Neural cell (in vitro differentiated cells): ENCODE measurements around the gene FAM107B. TPM values are rescaled to one million over a fixed set of nuclear protein-coding genes. Genes with fewer than 3 reads are reported as not detected.

Source experiments
- H2AFZ ChIP-seq: fragments of 200-600, 300-800 bp; sonication (generic), shearing (Covaris generic); 2 replicates; pipeline ENCODE4 v1.6.0; 2014; ENCODE audit warnings: low read depth, mild to moderate bottlenecking, antibody characterized with exemption, low read length, moderate library complexity
- H3F3A ChIP-seq: fragments of 200-600 bp; shearing (Covaris generic); 2 replicates; pipeline ENCODE4 v1.6.1; 2016; ENCODE audit warnings: mild to moderate bottlenecking, moderate library complexity, mixed read lengths, antibody characterized with exemption, low read length; ENCODE audit not compliant: insufficient read depth, poor library complexity, severe bottlenecking
- H3K27ac ChIP-seq: fragments of 200-600, 300-800 bp; sonication (generic), shearing (Covaris generic); 2 replicates; pipeline ENCODE4 v1.5.1; 2014; ENCODE audit warnings: mild to moderate bottlenecking, low read length, moderate library complexity
- H3K27me3 ChIP-seq: fragments of 300-800, 200-600 bp; sonication (generic), shearing (Covaris generic); 2 replicates; pipeline ENCODE4 v1.6.0; 2014; ENCODE audit warnings: mild to moderate bottlenecking, low read depth, low read length, moderate library complexity; ENCODE audit not compliant: insufficient read depth
- H3K36me3 ChIP-seq: fragments of 300-800, 200-600 bp; sonication (generic), shearing (Covaris generic); 2 replicates; pipeline ENCODE4 v1.5.1; 2014; ENCODE audit warnings: mild to moderate bottlenecking, antibody characterized with exemption, low read length, moderate library complexity; ENCODE audit not compliant: insufficient read depth
- H3K4me2 ChIP-seq: fragments of 300-800, 200-600 bp; sonication (generic), shearing (Covaris generic); 2 replicates; pipeline ENCODE4 v1.6.0; 2014; ENCODE audit warnings: mild to moderate bottlenecking, low read length
- H3K4me3 ChIP-seq: fragments of 300-800, 200-600 bp; sonication (generic), shearing (Covaris generic); 2 replicates; pipeline ENCODE4 v1.5.1; 2014; ENCODE audit warnings: mild to moderate bottlenecking, low read length, moderate library complexity
- H3K79me2 ChIP-seq: fragments of 200-600 bp; shearing (Covaris generic); replicated peaks from 2 replicates; pipeline ENCODE4 v1.6.0; 2014; ENCODE audit warnings: mild to moderate bottlenecking, low read length, moderate library complexity; ENCODE audit not compliant: insufficient read depth
- H3K9ac ChIP-seq: fragments of 300-800, 200-600 bp; sonication (generic), shearing (Covaris generic); 2 replicates; pipeline ENCODE4 v1.6.1; 2016; ENCODE audit warnings: mild to moderate bottlenecking, low read length, mixed read lengths
- H3K9me2 ChIP-seq: fragments of 200-600 bp; shearing (Covaris generic); 2 replicates; pipeline ENCODE4 v1.6.1; 2016; ENCODE audit warnings: mild to moderate bottlenecking, low read length, mixed read lengths; ENCODE audit not compliant: insufficient read depth
- H3K9me3 ChIP-seq: fragments of 200-600, 300-800 bp; sonication (generic), shearing (Covaris generic); 2 replicates; pipeline ENCODE4 v1.6.1; 2016; ENCODE audit warnings: mild to moderate bottlenecking, mixed run types, low read length, moderate library complexity, mixed read lengths
- H4K20me1 ChIP-seq: fragments of 200-600 bp; shearing (Covaris generic); 2 replicates; pipeline ENCODE4 v1.6.1; 2016; ENCODE audit warnings: mild to moderate bottlenecking, mixed run types; ENCODE audit not compliant: insufficient read depth
- CTCF ChIP-seq: fragments of 450-650 bp; IDR thresholded peaks from 2 replicates; pipeline ENCODE4 v1.5.1; 2014; ENCODE audit warnings: antibody characterized with exemption, mild to moderate bottlenecking, moderate library complexity; ENCODE audit not compliant: poor library complexity, severe bottlenecking
- EP300 ChIP-seq: fragments of 450-650 bp; conservative IDR thresholded peaks from 2 replicates; pipeline ENCODE4 v1.6.1; 2014; ENCODE audit warnings: antibody characterized with exemption, mild to moderate bottlenecking, moderate library complexity; ENCODE audit not compliant: poor library complexity, severe bottlenecking
- EZH2 ChIP-seq: fragments of 200-600, 300-800 bp; shearing (Covaris generic), sonication (generic); IDR thresholded peaks from 2 replicates; pipeline ENCODE4 v1.6.1; 2014; ENCODE audit warnings: antibody characterized with exemption, low read length, borderline replicate concordance, mild to moderate bottlenecking; ENCODE audit not compliant: insufficient read depth, poor library complexity, severe bottlenecking
- MXI1 ChIP-seq: fragments of 450-650 bp; conservative IDR thresholded peaks from 2 replicates; pipeline ENCODE4 v1.6.1; 2014; ENCODE audit warnings: antibody characterized with exemption, mild to moderate bottlenecking; ENCODE audit not compliant: poor library complexity, severe bottlenecking
- POLR2AphosphoS5 ChIP-seq: IDR thresholded peaks from 2 replicates; pipeline ENCODE4 v1.6.1; 2012
- RAD21 ChIP-seq: fragments of 450-650 bp; conservative IDR thresholded peaks from 2 replicates; pipeline ENCODE4 v1.6.1; 2014; ENCODE audit warnings: antibody characterized with exemption, mild to moderate bottlenecking, moderate library complexity
- REST ChIP-seq: IDR thresholded peaks from 2 replicates; pipeline ENCODE4 v1.6.1; 2012; ENCODE audit warnings: borderline replicate concordance
- SMC3 ChIP-seq: fragments of 450-650 bp; conservative IDR thresholded peaks from 2 replicates; pipeline ENCODE4 v1.6.1; 2014; ENCODE audit warnings: antibody characterized with exemption, mild to moderate bottlenecking, moderate library complexity; ENCODE audit not compliant: poor library complexity
- TAF1 ChIP-seq: IDR thresholded peaks from 2 replicates; pipeline ENCODE4 v1.6.1; 2012; ENCODE audit warnings: low read depth
- polyA plus RNA-seq: library from polyadenylated mRNA; depleted of rRNA; stranded (reverse); fragments of >200 nt; gene quantifications from 2 replicates; pipeline ENCODE4 v1.2.3, GENCODE V29; 2014

FAM107B gene
- polyA plus RNA-seq, 1 donor from 2014 or later: 106 TPM

- H3K27me3 ChIP-seq: no peaks in the 10 kb centered on the region
- no peaks in the 10 kb centered on the region for H4K20me1 ChIP-seq
- H3K9ac ChIP-seq: no peak overlapping the region
- peaks cover 62% of the 10 kb centered on the region for H3K79me2 ChIP-seq
- no peak overlapping the region for H3K4me2 ChIP-seq
- H2AFZ ChIP-seq: no peak overlapping the region
- no peak for TF ChIP-seq CTCF
- TF ChIP-seq TAF1: no peak
- TF ChIP-seq SMC3: no peak
- TF ChIP-seq POLR2AphosphoS5: no peak
- TF ChIP-seq MXI1: no peak
- no peak for TF ChIP-seq RAD21
- no peak for TF ChIP-seq REST
- no peak for TF ChIP-seq EP300
- no peaks in the 10 kb centered on the region for H3K36me3 ChIP-seq
- H3F3A ChIP-seq: no peaks in the 10 kb centered on the region
- no peak overlapping the region for H3K4me3 ChIP-seq
- H3K9me2 ChIP-seq: no peaks in the 10 kb centered on the region
- H3K9me3 ChIP-seq: no peaks in the 10 kb centered on the region
- no peak overlapping the region for H3K27ac ChIP-seq
Observed at GRCh38 chr10:14570800-14571199, 203.9 kb downstream of the FAM107B start.

- Histone ChIP-seq H3K36me3 (no peaks in the 10 kb centered on the region), H4K20me1 (no peaks in the 10 kb centered on the region), H3K4me2 (no peak overlapping the region), H3K9me2 (no peaks in the 10 kb centered on the region), H2AFZ (no peak overlapping the region), H3K79me2 (peaks cover 52% of the 10 kb centered on the region), H3K4me3 (no peak overlapping the region), H3F3A (no peaks in the 10 kb centered on the region), H3K27me3 (no peaks in the 10 kb centered on the region), H3K9me3 (no peaks in the 10 kb centered on the region), H3K27ac (no peak overlapping the region), H3K9ac (no peak overlapping the region)
- TF ChIP-seq RAD21 (no peak), CTCF (no peak), POLR2AphosphoS5 (no peak), EZH2 (no peak), REST (no peak), MXI1 (no peak), EP300 (no peak), TAF1 (no peak), SMC3 (no peak)
Observed at GRCh38 chr10:14569274-14570060, 205.2 kb downstream of the FAM107B start.
